NT2/D1 (cell line): ENCODE data around the gene COX6A2.

Experiments
- YY1 ChIP-seq: IDR thresholded peaks from 2 replicates; pipeline ENCODE4 v1.6.1; 2011; ENCODE audit not compliant: insufficient read length, insufficient read depth
- ZNF274 ChIP-seq: IDR thresholded peaks from 2 replicates; pipeline ENCODE4 v1.6.1; 2011; ENCODE audit warnings: mild to moderate bottlenecking, low read depth, low read length

DNA sequence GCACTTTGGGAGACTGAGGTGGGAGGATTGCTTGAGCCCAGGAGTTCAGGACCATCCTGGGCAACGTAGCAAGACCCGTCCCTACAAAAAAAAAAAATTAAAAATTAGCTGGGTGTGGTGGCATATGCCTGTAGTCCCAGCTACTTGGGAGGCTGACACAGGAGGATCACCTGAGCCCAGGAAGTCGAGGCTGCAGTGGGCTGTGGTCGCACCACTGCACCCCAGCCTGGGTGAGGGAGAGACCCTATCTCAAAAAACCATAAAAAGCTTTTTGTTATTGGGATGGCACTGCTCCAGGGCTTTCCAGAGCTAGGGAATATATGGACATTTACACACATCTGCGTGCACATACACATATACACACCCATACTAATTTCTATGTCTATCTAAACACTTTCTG, 23.0 kb upstream of the COX6A2 start:
- no peak for TF ChIP-seq ZNF274
- TF ChIP-seq YY1, result no peak
